ENCODE results near the gene MUC6.
"Not testable (repeated sequence)": the region's sequence is repeated elsewhere in the genome, so short reads cannot be mapped to it uniquely, and the experiment has no call there.

MUC6 gene

GRCh38 chr11:984546-984945 lies 52.0 kb downstream of the MUC6 start:
- DNase-seq (ENCODE audit: low spot score in 2 of 2) (no peak), ATAC-seq (replicated peaks; ENCODE audit: extremely low read depth, poor library complexity, severe bottlenecking) (no peak)
- no peak overlapping the region for H3K27ac Mint-ChIP-seq (ENCODE audit: low read depth)
- no peaks in the 10 kb centered on the region for H3K4me1 Mint-ChIP-seq
- H3K27me3 Mint-ChIP-seq, result no peaks in the 10 kb centered on the region
- no peak overlapping the region for H3K4me3 Mint-ChIP-seq
- H3K9me3 Mint-ChIP-seq, result no peaks in the 10 kb centered on the region
- peaks cover 35% of the 10 kb centered on the region for H3K36me3 Mint-ChIP-seq (ENCODE audit: insufficient read depth)

- DNase-seq (ENCODE audit: low spot score in 2 of 2) (no peak), ATAC-seq (replicated peaks; ENCODE audit: extremely low read depth, poor library complexity, severe bottlenecking) (no peak)
- no peaks in the 10 kb centered on the region for H3K9me3 Mint-ChIP-seq
- H3K4me3 Mint-ChIP-seq, result no peak overlapping the region
- H3K4me1 Mint-ChIP-seq, result no peaks in the 10 kb centered on the region
- H3K27me3 Mint-ChIP-seq, result no peaks in the 10 kb centered on the region
- H3K36me3 Mint-ChIP-seq (ENCODE audit: insufficient read depth), result peaks cover 30% of the 10 kb centered on the region
- no peak overlapping the region for H3K27ac Mint-ChIP-seq (ENCODE audit: low read depth)
These were observed 54.8 kb downstream of the MUC6 start for GRCh38 chr11:981764-982163.

- H3K27ac Mint-ChIP-seq (ENCODE audit: low read depth), result peak overlapping the region; percentile 53
- no peaks in the 10 kb centered on the region for H3K9me3 Mint-ChIP-seq
These were observed 55.8 kb downstream of the MUC6 start for GRCh38 chr11:980438-981357.

GRCh38 chr11:978781-979180 lies 57.7 kb downstream of the MUC6 start:
- H3K4me3 Mint-ChIP-seq, result no peak overlapping the region
- peaks cover 18% of the 10 kb centered on the region for H3K4me1 Mint-ChIP-seq
- ATAC-seq (replicated peaks; ENCODE audit: extremely low read depth, poor library complexity, severe bottlenecking) (no peak), DNase-seq (ENCODE audit: low spot score in 2 of 2) (no peak)
- no peaks in the 10 kb centered on the region for H3K27me3 Mint-ChIP-seq
- H3K36me3 Mint-ChIP-seq (ENCODE audit: insufficient read depth), result peaks cover 23% of the 10 kb centered on the region
- H3K27ac Mint-ChIP-seq (ENCODE audit: low read depth), result no peak overlapping the region
- no peaks in the 10 kb centered on the region for H3K9me3 Mint-ChIP-seq

More at GRCh38 chr11:980438-981357, 55.8 kb downstream of the MUC6 start:
- Mint-ChIP-seq H3K36me3 (ENCODE audit: insufficient read depth) (peaks cover 30% of the 10 kb centered on the region), H3K27me3 (no peaks in the 10 kb centered on the region), H3K4me3 (no peak overlapping the region), H3K4me1 (peaks cover 10% of the 10 kb centered on the region)
- no peak for DNase-seq (ENCODE audit: low spot score in 2 of 2)
- no peak for ATAC-seq (replicated peaks; ENCODE audit: extremely low read depth, poor library complexity, severe bottlenecking)

GRCh38 chr11:977830-978720 lies 58.4 kb downstream of the MUC6 start:
- Mint-ChIP-seq H3K27me3 (no peaks in the 10 kb centered on the region), H3K4me3 (no peak overlapping the region), H3K9me3 (no peaks in the 10 kb centered on the region), H3K4me1 (peaks cover 18% of the 10 kb centered on the region), H3K27ac (ENCODE audit: low read depth) (no peak overlapping the region), H3K36me3 (ENCODE audit: insufficient read depth) (peaks cover 24% of the 10 kb centered on the region)
- DNase-seq (ENCODE audit: low spot score in 2 of 2) (no peak), ATAC-seq (replicated peaks; ENCODE audit: extremely low read depth, poor library complexity, severe bottlenecking) (no peak)

GRCh38 chr11:976431-977160 lies 59.9 kb downstream of the MUC6 start:
- no peak for DNase-seq (ENCODE audit: low spot score in 2 of 2)
- no peak for ATAC-seq (replicated peaks; ENCODE audit: extremely low read depth, poor library complexity, severe bottlenecking)
- H3K36me3 Mint-ChIP-seq (ENCODE audit: insufficient read depth), result peaks cover 21% of the 10 kb centered on the region
- no peaks in the 10 kb centered on the region for H3K27me3 Mint-ChIP-seq
- no peaks in the 10 kb centered on the region for H3K9me3 Mint-ChIP-seq
- H3K4me3 Mint-ChIP-seq, result no peak overlapping the region
- peak overlapping the region; percentile 27 for H3K27ac Mint-ChIP-seq (ENCODE audit: low read depth)
- H3K4me1 Mint-ChIP-seq, result peaks cover 18% of the 10 kb centered on the region

GRCh38 chr11:975827-976226 lies 60.7 kb downstream of the MUC6 start:
- DNase-seq (ENCODE audit: low spot score in 2 of 2) (no peak), ATAC-seq (replicated peaks; ENCODE audit: extremely low read depth, poor library complexity, severe bottlenecking) (peak; percentile 14)
- peak overlapping the region; percentile 27 for H3K27ac Mint-ChIP-seq (ENCODE audit: low read depth)
- no peaks in the 10 kb centered on the region for H3K27me3 Mint-ChIP-seq
- H3K4me1 Mint-ChIP-seq, result peaks cover 23% of the 10 kb centered on the region
- no peaks in the 10 kb centered on the region for H3K9me3 Mint-ChIP-seq
- H3K4me3 Mint-ChIP-seq, result no peak overlapping the region
- peaks cover 19% of the 10 kb centered on the region for H3K36me3 Mint-ChIP-seq (ENCODE audit: insufficient read depth)

- ATAC-seq (replicated peaks; ENCODE audit: extremely low read depth, poor library complexity, severe bottlenecking); H3K9me3 Mint-ChIP-seq; H3K27me3 Mint-ChIP-seq; DNase-seq (ENCODE audit: low spot score in 2 of 2); H3K4me3 Mint-ChIP-seq: not testable (repeated sequence)
- peaks cover 17% of the 10 kb centered on the region for H3K36me3 Mint-ChIP-seq (ENCODE audit: insufficient read depth)
- H3K27ac Mint-ChIP-seq (ENCODE audit: low read depth), result peak overlapping the region; percentile 75
- H3K4me1 Mint-ChIP-seq, result peaks cover 28% of the 10 kb centered on the region
These were observed 61.1 kb downstream of the MUC6 start for GRCh38 chr11:975376-975775.

GRCh38 chr11:973237-973636 lies 63.3 kb downstream of the MUC6 start:
- DNase-seq (ENCODE audit: low spot score in 2 of 2) (no peak), ATAC-seq (replicated peaks; ENCODE audit: extremely low read depth, poor library complexity, severe bottlenecking) (no peak)
- Mint-ChIP-seq H3K36me3 (ENCODE audit: insufficient read depth) (peaks cover 23% of the 10 kb centered on the region), H3K27ac (ENCODE audit: low read depth) (peak overlapping the region; percentile 82), H3K4me3 (no peak overlapping the region), H3K9me3 (no peaks in the 10 kb centered on the region), H3K4me1 (peaks cover 37% of the 10 kb centered on the region), H3K27me3 (no peaks in the 10 kb centered on the region)

- H3K27ac Mint-ChIP-seq (ENCODE audit: low read depth), result peak overlapping the region; percentile 82
- H3K36me3 Mint-ChIP-seq (ENCODE audit: insufficient read depth), result peaks cover 24% of the 10 kb centered on the region
- H3K4me3 Mint-ChIP-seq, result no peak overlapping the region
- no peaks in the 10 kb centered on the region for H3K9me3 Mint-ChIP-seq
- no peak for DNase-seq (ENCODE audit: low spot score in 2 of 2)
- H3K4me1 Mint-ChIP-seq, result peaks cover 37% of the 10 kb centered on the region
- no peak for ATAC-seq (replicated peaks; ENCODE audit: extremely low read depth, poor library complexity, severe bottlenecking)
- no peaks in the 10 kb centered on the region for H3K27me3 Mint-ChIP-seq
These were observed 63.9 kb downstream of the MUC6 start for GRCh38 chr11:972523-973211.

- Mint-ChIP-seq H3K4me3 (no peak overlapping the region), H3K4me1 (peaks cover 37% of the 10 kb centered on the region), H3K36me3 (ENCODE audit: insufficient read depth) (peaks cover 20% of the 10 kb centered on the region), H3K27me3 (no peaks in the 10 kb centered on the region), H3K27ac (ENCODE audit: low read depth) (no peak overlapping the region), H3K9me3 (no peaks in the 10 kb centered on the region)
- no peak for DNase-seq (ENCODE audit: low spot score in 2 of 2)
- no peak for ATAC-seq (replicated peaks; ENCODE audit: extremely low read depth, poor library complexity, severe bottlenecking)
These were observed 64.7 kb downstream of the MUC6 start for GRCh38 chr11:971731-972365.
